ENCODE results near the gene CLEC6A.

Gene CLEC6A

GRCh38 chr12:8445731-8446130 is 10.0 kb upstream of the CLEC6A start:
- no peak overlapping the region for H3K4me3 ChIP-seq (ENCODE audit: insufficient read depth, low read length, poor library complexity, severe bottlenecking)
- no peak overlapping the region for H3K4me2 ChIP-seq (ENCODE audit: low read depth, low read length, poor library complexity, severe bottlenecking)
- no peaks in the 10 kb centered on the region for H3K27me3 ChIP-seq (ENCODE audit: low read length)
- no peak overlapping the region for H3K27ac ChIP-seq (ENCODE audit: low read depth, low read length)
- H4K20me1 ChIP-seq (ENCODE audit: low read depth, low read length) = no peaks in the 10 kb centered on the region
- H2AFZ ChIP-seq (ENCODE audit: low read depth, low read length, severe bottlenecking) = no peak overlapping the region
- H3K79me2 ChIP-seq (ENCODE audit: insufficient read depth, low read length) = no peaks in the 10 kb centered on the region
- no peaks in the 10 kb centered on the region for H3K9me3 ChIP-seq (ENCODE audit: insufficient read depth, low read length)
- H3K9ac ChIP-seq (ENCODE audit: low read length) = no peak overlapping the region
- H3F3A ChIP-seq (ENCODE audit: insufficient read depth) = no peaks in the 10 kb centered on the region
- no peaks in the 10 kb centered on the region for H3K36me3 ChIP-seq (ENCODE audit: low read length)
- H3K9me2 ChIP-seq (replicated peaks; ENCODE audit: insufficient read depth, low read length) = no peaks in the 10 kb centered on the region
- TF ChIP-seq CTCF (IDR thresholded peaks at IDR 0.05; ENCODE audit: insufficient read depth, low read length, poor library complexity, severe bottlenecking) (no peak), EZH2phosphoT487 (conservative IDR thresholded peaks at IDR 0.05; ENCODE audit: low read length) (no peak)

- Histone ChIP-seq H4K20me1 (ENCODE audit: low read depth, low read length) (no peaks in the 10 kb centered on the region), H3K27ac (ENCODE audit: low read depth, low read length) (no peak overlapping the region), H3K9me2 (replicated peaks; ENCODE audit: insufficient read depth, low read length) (no peaks in the 10 kb centered on the region), H3K9me3 (ENCODE audit: insufficient read depth, low read length) (no peaks in the 10 kb centered on the region), H3F3A (ENCODE audit: insufficient read depth) (no peaks in the 10 kb centered on the region), H3K4me3 (ENCODE audit: insufficient read depth, low read length, poor library complexity, severe bottlenecking) (no peak overlapping the region), H2AFZ (ENCODE audit: low read depth, low read length, severe bottlenecking) (no peak overlapping the region), H3K36me3 (ENCODE audit: low read length) (no peaks in the 10 kb centered on the region), H3K9ac (ENCODE audit: low read length) (no peak overlapping the region), H3K79me2 (ENCODE audit: insufficient read depth, low read length) (no peaks in the 10 kb centered on the region), H3K27me3 (ENCODE audit: low read length) (no peaks in the 10 kb centered on the region), H3K4me2 (ENCODE audit: low read depth, low read length, poor library complexity, severe bottlenecking) (no peak overlapping the region)
- no peak for TF ChIP-seq CTCF (IDR thresholded peaks at IDR 0.05; ENCODE audit: insufficient read depth, low read length, poor library complexity, severe bottlenecking)
- TF ChIP-seq EZH2phosphoT487 (conservative IDR thresholded peaks at IDR 0.05; ENCODE audit: low read length) = no peak
Measured at GRCh38 chr12:8446642-8447547, 8.9 kb upstream of the CLEC6A start.

- Histone ChIP-seq H3K9me3 (ENCODE audit: insufficient read depth, low read length) (no peaks in the 10 kb centered on the region), H3K27me3 (ENCODE audit: low read length) (no peaks in the 10 kb centered on the region), H3K4me3 (ENCODE audit: insufficient read depth, low read length, poor library complexity, severe bottlenecking) (no peak overlapping the region), H3K79me2 (ENCODE audit: insufficient read depth, low read length) (no peaks in the 10 kb centered on the region), H3K9me2 (replicated peaks; ENCODE audit: insufficient read depth, low read length) (no peaks in the 10 kb centered on the region), H3K4me2 (ENCODE audit: low read depth, low read length, poor library complexity, severe bottlenecking) (no peak overlapping the region), H3K27ac (ENCODE audit: low read depth, low read length) (no peak overlapping the region), H3K9ac (ENCODE audit: low read length) (no peak overlapping the region), H3K36me3 (ENCODE audit: low read length) (no peaks in the 10 kb centered on the region), H3F3A (ENCODE audit: insufficient read depth) (no peaks in the 10 kb centered on the region), H4K20me1 (ENCODE audit: low read depth, low read length) (no peaks in the 10 kb centered on the region), H2AFZ (ENCODE audit: low read depth, low read length, severe bottlenecking) (no peak overlapping the region)
- TF ChIP-seq EZH2phosphoT487 (conservative IDR thresholded peaks at IDR 0.05; ENCODE audit: low read length) = no peak
- TF ChIP-seq CTCF (IDR thresholded peaks at IDR 0.05; ENCODE audit: insufficient read depth, low read length, poor library complexity, severe bottlenecking) = no peak
Measured at GRCh38 chr12:8449355-8449859, 6.4 kb upstream of the CLEC6A start.
